A673 (cell line): ENCODE data around the gene KCTD21.

Experiments
- CTCF ChIP-seq: fragments of 300-800, 200-600 bp; sonication (generic); conservative IDR thresholded peaks from 2 replicates; pipeline ENCODE4 v1.5.1; 2017; ENCODE audit warnings: low read depth, mild to moderate bottlenecking, antibody characterized with exemption, low read length, moderate library complexity, mixed read lengths
- EZH2 ChIP-seq: fragments of 200-600 bp; sonication (generic); IDR thresholded peaks from 2 replicates; pipeline ENCODE4 v1.6.1; 2017; ENCODE audit warnings: borderline replicate concordance, low read depth, mild to moderate bottlenecking, mixed read lengths, antibody characterized with exemption, low read length; ENCODE audit not compliant: poor library complexity, severe bottlenecking

DNA sequence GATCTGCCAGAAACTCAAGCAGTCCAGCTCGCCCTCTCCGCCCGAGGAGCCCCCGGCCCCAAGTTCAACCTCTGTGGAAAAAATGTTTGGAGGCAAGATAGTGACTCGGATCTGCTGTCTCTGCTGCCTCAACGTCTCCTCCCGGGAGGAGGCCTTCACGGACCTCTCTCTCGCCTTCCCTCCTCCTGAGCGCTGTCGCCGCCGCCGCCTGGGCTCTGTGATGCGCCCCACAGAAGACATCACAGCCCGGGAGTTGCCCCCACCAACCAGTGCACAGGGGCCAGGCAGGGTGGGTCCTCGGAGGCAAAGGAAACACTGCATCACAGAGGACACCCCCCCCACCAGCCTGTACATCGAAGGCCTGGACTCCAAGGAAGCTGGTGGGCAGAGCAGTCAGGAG, 21.1 kb upstream of the KCTD21 start:
- TF ChIP-seq CTCF (no peak), EZH2 (no peak)
